HepG2 (cell line): Measurements from ENCODE around the gene VSIG10L. TPM values are rescaled to one million over a fixed set of nuclear protein-coding genes. Genes with fewer than 3 reads are reported as not detected.

Source experiments
- ARID3A ChIP-seq: IDR thresholded peaks from 2 replicates; pipeline ENCODE4 v1.6.1; 2012; ENCODE audit warnings: low read depth, low read length, improper control_type of control experiment
- BHLHE40 ChIP-seq: IDR thresholded peaks from 2 replicates; pipeline ENCODE4 v1.6.1; 2011; ENCODE audit warnings: low read length, improper control_type of control experiment
- CAMTA2 ChIP-seq: sonication (generic); formaldehyde crosslinking; IDR thresholded peaks from 2 replicates; pipeline ENCODE4 v1.4.0; 2020; ENCODE audit warnings: mild to moderate bottlenecking, missing genetic modification reagents, borderline replicate concordance
- KLF16 ChIP-seq, 2 experiments: sonication (generic) in 1 of 2; formaldehyde crosslinking in 1 of 2; IDR thresholded peaks; 2 replicates each; pipeline versions ENCODE4 v1.6.1 to v1.8.0; 2016 to 2023; ENCODE audit warnings: missing genetic modification reagents in 2 of 2, missing compliant biosample characterization in 1 of 2
- PPARG ChIP-seq: conservative IDR thresholded peaks from 2 replicates; pipeline ENCODE4 v1.6.1; 2016; ENCODE audit warnings: missing biosample characterization, missing genetic modification reagents
- RBM22 ChIP-seq: fragments of 200-400 bp; formaldehyde crosslinking; optimal IDR thresholded peaks from 2 replicates; pipeline ENCODE3; 2017; ENCODE audit warnings: mild to moderate bottlenecking, low read length, moderate library complexity
- SIX1 ChIP-seq: sonication (generic); formaldehyde crosslinking; IDR thresholded peaks from 2 replicates; pipeline ENCODE4 v1.4.0; 2020; ENCODE audit warnings: missing genetic modification reagents, borderline replicate concordance
- SP5 ChIP-seq: IDR thresholded peaks from 2 replicates; pipeline ENCODE4 v1.6.1; 2016; ENCODE audit warnings: low read depth, borderline replicate concordance
- SPEN ChIP-seq: sonication (generic); formaldehyde crosslinking; IDR thresholded peaks from 2 replicates; pipeline ENCODE4 v1.5.1; 2020; ENCODE audit warnings: low read depth, mild to moderate bottlenecking, missing genetic modification reagents
- TFAP4 ChIP-seq: sonication (generic); IDR thresholded peaks from 2 replicates; pipeline ENCODE4 v1.6.1; 2016; ENCODE audit warnings: low read depth, borderline replicate concordance
- ZMYM4 ChIP-seq: sonication (generic); formaldehyde crosslinking; IDR thresholded peaks from 2 replicates; pipeline ENCODE4 v1.8.1; 2023; ENCODE audit warnings: mild to moderate bottlenecking, missing genetic modification reagents
- ZNF614 ChIP-seq: IDR thresholded peaks from 2 replicates; pipeline ENCODE4 v1.6.1; 2018; ENCODE audit warnings: missing biosample characterization, missing genetic modification reagents, inconsistent platforms, borderline replicate concordance
- ZNF878 ChIP-seq: sonication (generic); formaldehyde crosslinking; IDR thresholded peaks from 2 replicates; pipeline ENCODE4 v1.8.1; 2023; ENCODE audit warnings: mild to moderate bottlenecking, missing genetic modification reagents, moderate library complexity
- polyA plus RNA-seq, 8 experiments: library from polyadenylated mRNA; depleted of rRNA in 3 of 8; stranded (reverse) in 7 of 8; unstranded in 1 of 8; fragments of >200 nt; fragmentation: Illumina TruSeq in 4 of 8; extraction: Trizol in 4 of 8; gene quantifications; 2 replicates each; pipeline versions ENCODE4 v1.2.1 to v1.2.3, GENCODE V29; 2011 to 2016; ENCODE audit warnings: low read depth in 4 of 8, missing spikeins in 1 of 8, mixed read lengths in 1 of 8; ENCODE audit not compliant: insufficient read depth in 1 of 8
- total RNA-seq, 5 experiments: library from RNA; depleted of rRNA; stranded (reverse); fragments of >200 nt; fragmentation: Illumina TruSeq; extraction: Trizol; gene quantifications; 2 replicates each; pipeline ENCODE4 v1.2.3, GENCODE V29; 2016; ENCODE audit warnings: low read depth in 1 of 5
- TF ChIP-seq, protein P1 (sequence below): sonication (generic); formaldehyde crosslinking; IDR thresholded peaks from 2 replicates; pipeline ENCODE4 v1.4.0; 2020; ENCODE audit warnings: low read depth, mild to moderate bottlenecking, missing genetic modification reagents
- TF ChIP-seq, protein P2 (sequence below): sonication (generic); formaldehyde crosslinking; conservative IDR thresholded peaks from 2 replicates; pipeline ENCODE4 v1.4.0; 2020; ENCODE audit warnings: mild to moderate bottlenecking, missing genetic modification reagents, moderate library complexity

Gene VSIG10L
- total and polyA plus RNA-seq, 2 of the 13 experiments (the other 11 are each of a cell fraction or from before 2014, with no cell fraction given): 2.7 to 8.5 TPM

DNA sequence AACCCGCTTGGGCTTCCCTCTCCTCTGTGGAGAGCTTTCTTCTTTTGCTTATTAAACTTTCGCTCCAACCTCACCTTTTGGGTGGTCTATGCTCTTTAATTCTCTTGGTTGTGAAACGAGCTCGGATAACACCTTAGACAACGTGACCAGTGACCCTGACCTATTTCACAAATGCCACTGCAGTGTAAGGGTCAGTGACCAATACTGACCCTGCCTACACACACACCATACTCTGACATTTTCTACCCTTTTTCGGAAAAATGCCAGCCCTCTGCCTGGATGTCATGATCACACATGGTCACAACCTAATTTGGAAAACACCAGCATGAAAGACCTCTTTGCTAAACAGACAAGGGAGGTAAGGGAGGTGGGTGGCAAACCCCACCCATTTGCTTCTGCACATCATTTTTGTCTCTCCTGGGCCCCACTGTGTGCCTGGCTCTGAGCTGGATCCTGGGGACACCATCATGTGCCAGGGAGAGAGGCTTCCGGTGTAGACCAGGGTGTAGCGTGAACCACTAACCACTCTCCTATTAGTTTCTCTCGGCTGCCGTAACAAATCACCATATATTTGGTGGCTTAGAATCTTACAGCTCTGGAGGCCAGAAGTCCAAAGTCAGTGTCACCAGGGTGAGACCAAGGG lies 14.3 kb upstream of the VSIG10L start (continued):
- no peak; the same call in 1 of the 2 replicates for TF ChIP-seq TFAP4
- TF ChIP-seq CAMTA2 (CRISPR knock-in tag): no peak
- peak; percentile 18; the same call in 1 of the 2 replicates for TF ChIP-seq SPEN (CRISPR knock-in tag)
- no peak for TF ChIP-seq ARID3A
- TF ChIP-seq, protein P1, sequence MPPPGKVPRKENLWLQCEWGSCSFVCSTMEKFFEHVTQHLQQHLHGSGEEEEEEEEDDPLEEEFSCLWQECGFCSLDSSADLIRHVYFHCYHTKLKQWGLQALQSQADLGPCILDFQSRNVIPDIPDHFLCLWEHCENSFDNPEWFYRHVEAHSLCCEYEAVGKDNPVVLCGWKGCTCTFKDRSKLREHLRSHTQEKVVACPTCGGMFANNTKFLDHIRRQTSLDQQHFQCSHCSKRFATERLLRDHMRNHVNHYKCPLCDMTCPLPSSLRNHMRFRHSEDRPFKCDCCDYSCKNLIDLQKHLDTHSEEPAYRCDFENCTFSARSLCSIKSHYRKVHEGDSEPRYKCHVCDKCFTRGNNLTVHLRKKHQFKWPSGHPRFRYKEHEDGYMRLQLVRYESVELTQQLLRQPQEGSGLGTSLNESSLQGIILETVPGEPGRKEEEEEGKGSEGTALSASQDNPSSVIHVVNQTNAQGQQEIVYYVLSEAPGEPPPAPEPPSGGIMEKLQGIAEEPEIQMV (CRISPR knock-in tag): 0 out of 2 replicates have a peak, but pooled peaks have one; percentile 24
- TF ChIP-seq ZNF878 (CRISPR knock-in tag): peak; percentile 20; the same call in 1 of the 2 replicates
- TF ChIP-seq BHLHE40: peak; percentile 49; the same call in 1 of the 2 replicates
- TF ChIP-seq RBM22: peak; percentile 22
- 0 out of 2 replicates have a peak, but pooled peaks have one; percentile 24 for TF ChIP-seq ZNF614 (CRISPR knock-in tag)
- TF ChIP-seq KLF16 (CRISPR knock-in tag; IDR thresholded peaks at IDR 0.05): 0 out of 4 replicates have a peak, but pooled peaks of 1 of the 2 experiments have one; percentile 39
- peak; percentile 60; the same call in 1 of the 2 replicates for TF ChIP-seq ZMYM4 (CRISPR knock-in tag)
- peak; percentile 85; the same call in 1 of the 2 replicates for TF ChIP-seq SIX1
- peak; percentile 91 for TF ChIP-seq PPARG
- TF ChIP-seq SP5 (CRISPR knock-in tag): peak; percentile 74; the same call in 1 of the 2 replicates
- TF ChIP-seq, protein P2, sequence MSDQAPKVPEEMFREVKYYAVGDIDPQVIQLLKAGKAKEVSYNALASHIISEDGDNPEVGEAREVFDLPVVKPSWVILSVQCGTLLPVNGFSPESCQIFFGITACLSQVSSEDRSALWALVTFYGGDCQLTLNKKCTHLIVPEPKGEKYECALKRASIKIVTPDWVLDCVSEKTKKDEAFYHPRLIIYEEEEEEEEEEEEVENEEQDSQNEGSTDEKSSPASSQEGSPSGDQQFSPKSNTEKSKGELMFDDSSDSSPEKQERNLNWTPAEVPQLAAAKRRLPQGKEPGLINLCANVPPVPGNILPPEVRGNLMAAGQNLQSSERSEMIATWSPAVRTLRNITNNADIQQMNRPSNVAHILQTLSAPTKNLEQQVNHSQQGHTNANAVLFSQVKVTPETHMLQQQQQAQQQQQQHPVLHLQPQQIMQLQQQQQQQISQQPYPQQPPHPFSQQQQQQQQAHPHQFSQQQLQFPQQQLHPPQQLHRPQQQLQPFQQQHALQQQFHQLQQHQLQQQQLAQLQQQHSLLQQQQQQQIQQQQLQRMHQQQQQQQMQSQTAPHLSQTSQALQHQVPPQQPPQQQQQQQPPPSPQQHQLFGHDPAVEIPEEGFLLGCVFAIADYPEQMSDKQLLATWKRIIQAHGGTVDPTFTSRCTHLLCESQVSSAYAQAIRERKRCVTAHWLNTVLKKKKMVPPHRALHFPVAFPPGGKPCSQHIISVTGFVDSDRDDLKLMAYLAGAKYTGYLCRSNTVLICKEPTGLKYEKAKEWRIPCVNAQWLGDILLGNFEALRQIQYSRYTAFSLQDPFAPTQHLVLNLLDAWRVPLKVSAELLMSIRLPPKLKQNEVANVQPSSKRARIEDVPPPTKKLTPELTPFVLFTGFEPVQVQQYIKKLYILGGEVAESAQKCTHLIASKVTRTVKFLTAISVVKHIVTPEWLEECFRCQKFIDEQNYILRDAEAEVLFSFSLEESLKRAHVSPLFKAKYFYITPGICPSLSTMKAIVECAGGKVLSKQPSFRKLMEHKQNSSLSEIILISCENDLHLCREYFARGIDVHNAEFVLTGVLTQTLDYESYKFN (CRISPR knock-in tag): peak; percentile 85
